ENCODE results near the gene SLC12A2. TPM values are rescaled to one million over a fixed set of nuclear protein-coding genes. Genes with fewer than 3 reads are reported as not detected.

The SLC12A2 gene
- total RNA-seq, 1 experiment from 2014 or later = 41.2 TPM

- no peak overlapping the region for H3K27ac ChIP-seq (ENCODE audit: low read depth, low read length)
- H2AFZ ChIP-seq (ENCODE audit: low read depth, low read length, poor library complexity, severe bottlenecking) = no peak overlapping the region
- H3K4me3 ChIP-seq (replicated peaks in 1 of 2; ENCODE audit: low read depth in 1 of 2, low read length in 2 of 2) = no peak overlapping the region
- no TSS peak for BruUV-seq (replicated peaks)
- DNase-seq (ENCODE audit: low read depth, low spot score) (no peak), ATAC-seq (no peak)
- intact Hi-C loops (cut with micrococcal nuclease) = no loop called here
- CTCF ChIA-PET = no interaction called here
- no peaks in the 10 kb centered on the region for H3K9me2 ChIP-seq (ENCODE audit: insufficient read depth)
- H3K9me3 ChIP-seq (ENCODE audit: control insufficient read depth in 1 of 2, insufficient read depth in 1 of 2, low read depth in 1 of 2, low read length in 2 of 2) = no peaks in the 10 kb centered on the region
- no peak overlapping the region for H3K4me2 ChIP-seq (ENCODE audit: low read length)
- H4K20me1 ChIP-seq (ENCODE audit: insufficient read depth) = no peaks in the 10 kb centered on the region
- peaks cover 0 to 10% of the 10 kb centered on the region in 2 experiments; a peak in 1 of 4 replicates for H3K36me3 ChIP-seq (ENCODE audit: control insufficient read depth in 1 of 2, insufficient read depth in 2 of 2, low read length in 2 of 2)
- H3K79me2 ChIP-seq (ENCODE audit: insufficient read depth, low read length) = no peaks in the 10 kb centered on the region
- H3K9ac ChIP-seq (ENCODE audit: low read length) = no peak overlapping the region
- TF ChIP-seq SP1 (IDR thresholded peaks at IDR 0.05; ENCODE audit: low read depth) (no peak), POLR2A (IDR thresholded peaks at IDR 0.05; ENCODE audit: borderline replicate concordance, extremely low read depth, insufficient read depth, insufficient read length) (no peak), TCF7L2 (IDR thresholded peaks at IDR 0.05; ENCODE audit: borderline replicate concordance, extremely low read depth, insufficient read depth, insufficient read length) (no peak), ZNF274 (IDR thresholded peaks at IDR 0.05; ENCODE audit: low read depth, low read length) (no peak), YY1 (IDR thresholded peaks at IDR 0.05; ENCODE audit: extremely low read depth, insufficient replicate concordance, low read depth, low read length) (no peak), FOSL1 (IDR thresholded peaks at IDR 0.05; ENCODE audit: low read depth) (no peak), POLR2AphosphoS5 (IDR thresholded peaks at IDR 0.05; ENCODE audit: low read depth, low read length) (no peak), CEBPB (IDR thresholded peaks at IDR 0.05; ENCODE audit: low read depth) (no peak), ZBTB33 (IDR thresholded peaks at IDR 0.05; ENCODE audit: extremely low read depth, insufficient replicate concordance, low read length) (no peak), ZFX (IDR thresholded peaks at IDR 0.05) (no peak), CBX3 (IDR thresholded peaks at IDR 0.05; ENCODE audit: low read depth) (no peak)
- RAD21 ChIA-PET (ENCODE audit: low non-redundant PET in 1 of 2, low total read pairs in 2 of 2, uncharacterized antibody in 2 of 2, unreplicated experiment in 2 of 2) = no interaction called here
- H3K27me3 ChIP-seq (ENCODE audit: insufficient read depth, low read length) = no peaks in the 10 kb centered on the region
- POLR2A ChIA-PET = no interaction called here
- H3K4me1 ChIP-seq (ENCODE audit: control insufficient read depth in 1 of 2, insufficient read depth in 2 of 2, low read length in 2 of 2) = no peaks in the 10 kb centered on the region
Observed at GRCh38 chr5:128143911-128144310, 60.3 kb downstream of the SLC12A2 start.

Data from HCT116 (cell line).